ENCODE data around the gene VIPR2.

DNA sequence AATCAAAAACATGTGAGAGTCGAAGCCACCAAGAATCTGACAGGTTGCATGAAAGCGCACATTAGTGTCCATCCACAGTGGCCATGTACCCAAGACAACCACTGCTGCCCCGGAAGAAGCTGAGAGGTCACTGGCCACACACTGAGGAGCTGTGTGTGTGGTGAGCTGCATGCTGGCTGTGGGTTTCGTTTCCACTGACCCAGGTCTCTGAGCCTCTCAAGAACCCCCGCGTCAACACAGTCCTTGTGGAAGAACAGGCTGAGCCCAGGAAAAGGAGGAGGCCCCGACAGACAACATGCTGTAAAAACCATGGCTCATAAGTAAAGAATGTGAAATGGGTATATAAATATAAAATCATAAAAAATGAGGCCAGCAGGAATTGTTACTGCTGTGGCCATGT is 8.2 kb downstream of the VIPR2 start:
- TF ChIP-seq, protein P1, sequence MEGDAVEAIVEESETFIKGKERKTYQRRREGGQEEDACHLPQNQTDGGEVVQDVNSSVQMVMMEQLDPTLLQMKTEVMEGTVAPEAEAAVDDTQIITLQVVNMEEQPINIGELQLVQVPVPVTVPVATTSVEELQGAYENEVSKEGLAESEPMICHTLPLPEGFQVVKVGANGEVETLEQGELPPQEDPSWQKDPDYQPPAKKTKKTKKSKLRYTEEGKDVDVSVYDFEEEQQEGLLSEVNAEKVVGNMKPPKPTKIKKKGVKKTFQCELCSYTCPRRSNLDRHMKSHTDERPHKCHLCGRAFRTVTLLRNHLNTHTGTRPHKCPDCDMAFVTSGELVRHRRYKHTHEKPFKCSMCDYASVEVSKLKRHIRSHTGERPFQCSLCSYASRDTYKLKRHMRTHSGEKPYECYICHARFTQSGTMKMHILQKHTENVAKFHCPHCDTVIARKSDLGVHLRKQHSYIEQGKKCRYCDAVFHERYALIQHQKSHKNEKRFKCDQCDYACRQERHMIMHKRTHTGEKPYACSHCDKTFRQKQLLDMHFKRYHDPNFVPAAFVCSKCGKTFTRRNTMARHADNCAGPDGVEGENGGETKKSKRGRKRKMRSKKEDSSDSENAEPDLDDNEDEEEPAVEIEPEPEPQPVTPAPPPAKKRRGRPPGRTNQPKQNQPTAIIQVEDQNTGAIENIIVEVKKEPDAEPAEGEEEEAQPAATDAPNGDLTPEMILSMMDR (conservative IDR thresholded peaks at IDR 0.05): no peak
- TF ChIP-seq ZFX (IDR thresholded peaks at IDR 0.05): no peak
